ENCODE measurements around the gene EBF4. TPM values are rescaled to one million over a fixed set of nuclear protein-coding genes. Genes with fewer than 3 reads are reported as not detected.

Gene EBF4
- polyA plus RNA-seq, 1 donor from 2014 or later, result 13.2 TPM

- Histone ChIP-seq H3K27me3 (ENCODE audit: insufficient read depth, low read depth, low read length) (peaks cover 28% of the 10 kb centered on the region), H3F3A (ENCODE audit: insufficient read depth, low read length, poor library complexity, severe bottlenecking) (no peaks in the 10 kb centered on the region), H4K20me1 (ENCODE audit: insufficient read depth) (no peaks in the 10 kb centered on the region), H3K9me2 (ENCODE audit: insufficient read depth, low read length) (no peaks in the 10 kb centered on the region), H3K9ac (ENCODE audit: low read length) (no peak overlapping the region), H3K9me3 (ENCODE audit: low read length) (no peaks in the 10 kb centered on the region), H2AFZ (ENCODE audit: low read depth, low read length) (no peak overlapping the region), H3K79me2 (replicated peaks; ENCODE audit: insufficient read depth, low read length) (no peaks in the 10 kb centered on the region), H3K36me3 (ENCODE audit: insufficient read depth, low read length) (no peaks in the 10 kb centered on the region), H3K27ac (ENCODE audit: low read length) (no peak overlapping the region), H3K4me3 (ENCODE audit: low read length) (peak overlapping the region; percentile 63), H3K4me2 (ENCODE audit: low read length) (peak overlapping the region; percentile 35)
- TF ChIP-seq POLR2AphosphoS5 (IDR thresholded peaks at IDR 0.05) (no peak), EZH2 (IDR thresholded peaks at IDR 0.05; ENCODE audit: borderline replicate concordance, insufficient read depth, low read length, poor library complexity, severe bottlenecking) (no peak), SMC3 (conservative IDR thresholded peaks at IDR 0.05; ENCODE audit: poor library complexity) (no peak), RAD21 (conservative IDR thresholded peaks at IDR 0.05) (no peak), EP300 (conservative IDR thresholded peaks at IDR 0.05; ENCODE audit: poor library complexity, severe bottlenecking) (no peak), REST (IDR thresholded peaks at IDR 0.05; ENCODE audit: borderline replicate concordance) (no peak), MXI1 (conservative IDR thresholded peaks at IDR 0.05; ENCODE audit: poor library complexity, severe bottlenecking) (no peak), TAF1 (IDR thresholded peaks at IDR 0.05; ENCODE audit: low read depth) (no peak)
- TF ChIP-seq, protein P1, sequence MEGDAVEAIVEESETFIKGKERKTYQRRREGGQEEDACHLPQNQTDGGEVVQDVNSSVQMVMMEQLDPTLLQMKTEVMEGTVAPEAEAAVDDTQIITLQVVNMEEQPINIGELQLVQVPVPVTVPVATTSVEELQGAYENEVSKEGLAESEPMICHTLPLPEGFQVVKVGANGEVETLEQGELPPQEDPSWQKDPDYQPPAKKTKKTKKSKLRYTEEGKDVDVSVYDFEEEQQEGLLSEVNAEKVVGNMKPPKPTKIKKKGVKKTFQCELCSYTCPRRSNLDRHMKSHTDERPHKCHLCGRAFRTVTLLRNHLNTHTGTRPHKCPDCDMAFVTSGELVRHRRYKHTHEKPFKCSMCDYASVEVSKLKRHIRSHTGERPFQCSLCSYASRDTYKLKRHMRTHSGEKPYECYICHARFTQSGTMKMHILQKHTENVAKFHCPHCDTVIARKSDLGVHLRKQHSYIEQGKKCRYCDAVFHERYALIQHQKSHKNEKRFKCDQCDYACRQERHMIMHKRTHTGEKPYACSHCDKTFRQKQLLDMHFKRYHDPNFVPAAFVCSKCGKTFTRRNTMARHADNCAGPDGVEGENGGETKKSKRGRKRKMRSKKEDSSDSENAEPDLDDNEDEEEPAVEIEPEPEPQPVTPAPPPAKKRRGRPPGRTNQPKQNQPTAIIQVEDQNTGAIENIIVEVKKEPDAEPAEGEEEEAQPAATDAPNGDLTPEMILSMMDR (IDR thresholded peaks at IDR 0.05; ENCODE audit: poor library complexity, severe bottlenecking), result no peak
Measured at GRCh38 chr20:2694519-2694918, 1.9 kb downstream of the EBF4 start.

GRCh38 chr20:2695206-2695983 lies 2.8 kb downstream of the EBF4 start:
- no peak overlapping the region for H3K27ac ChIP-seq (ENCODE audit: low read length)
- H3K36me3 ChIP-seq (ENCODE audit: insufficient read depth, low read length), result no peaks in the 10 kb centered on the region
- no peak for TF ChIP-seq TAF1 (IDR thresholded peaks at IDR 0.05; ENCODE audit: low read depth)
- no peak for TF ChIP-seq REST (IDR thresholded peaks at IDR 0.05; ENCODE audit: borderline replicate concordance)
- TF ChIP-seq SMC3 (conservative IDR thresholded peaks at IDR 0.05; ENCODE audit: poor library complexity), result no peak
- no peak for TF ChIP-seq POLR2AphosphoS5 (IDR thresholded peaks at IDR 0.05)
- TF ChIP-seq, protein P1 (IDR thresholded peaks at IDR 0.05; ENCODE audit: poor library complexity, severe bottlenecking), result no peak
- TF ChIP-seq RAD21 (conservative IDR thresholded peaks at IDR 0.05), result no peak
- TF ChIP-seq EZH2 (IDR thresholded peaks at IDR 0.05; ENCODE audit: borderline replicate concordance, insufficient read depth, low read length, poor library complexity, severe bottlenecking), result no peak
- no peak for TF ChIP-seq MXI1 (conservative IDR thresholded peaks at IDR 0.05; ENCODE audit: poor library complexity, severe bottlenecking)
- no peak for TF ChIP-seq EP300 (conservative IDR thresholded peaks at IDR 0.05; ENCODE audit: poor library complexity, severe bottlenecking)
- H2AFZ ChIP-seq (ENCODE audit: low read depth, low read length), result no peak overlapping the region
- H3K27me3 ChIP-seq (ENCODE audit: insufficient read depth, low read depth, low read length), result peaks cover 27% of the 10 kb centered on the region
- H4K20me1 ChIP-seq (ENCODE audit: insufficient read depth), result no peaks in the 10 kb centered on the region
- H3K9ac ChIP-seq (ENCODE audit: low read length), result no peak overlapping the region
- peak overlapping the region; percentile 63 for H3K4me3 ChIP-seq (ENCODE audit: low read length)
- no peaks in the 10 kb centered on the region for H3K9me2 ChIP-seq (ENCODE audit: insufficient read depth, low read length)
- no peaks in the 10 kb centered on the region for H3K79me2 ChIP-seq (replicated peaks; ENCODE audit: insufficient read depth, low read length)
- no peak overlapping the region for H3K4me2 ChIP-seq (ENCODE audit: low read length)
- no peaks in the 10 kb centered on the region for H3K9me3 ChIP-seq (ENCODE audit: low read length)
- no peaks in the 10 kb centered on the region for H3F3A ChIP-seq (ENCODE audit: insufficient read depth, low read length, poor library complexity, severe bottlenecking)

Data from neural cell (in vitro differentiated cells).